SKM-1 treated with dmso at 0.1 percent for 144 hours (cell line): ENCODE measurements around the gene H3-3A.
A peak's percentile ranks its signal among the peaks of the same experiment; 100 is the strongest.

Source experiments
- DNase-seq: peaks from one replicate; lab custom pipeline; 2025; ENCODE audit not compliant: unreplicated experiment; lab: John Stamatoyannopoulos, UW

The H3-3A gene

DNA sequence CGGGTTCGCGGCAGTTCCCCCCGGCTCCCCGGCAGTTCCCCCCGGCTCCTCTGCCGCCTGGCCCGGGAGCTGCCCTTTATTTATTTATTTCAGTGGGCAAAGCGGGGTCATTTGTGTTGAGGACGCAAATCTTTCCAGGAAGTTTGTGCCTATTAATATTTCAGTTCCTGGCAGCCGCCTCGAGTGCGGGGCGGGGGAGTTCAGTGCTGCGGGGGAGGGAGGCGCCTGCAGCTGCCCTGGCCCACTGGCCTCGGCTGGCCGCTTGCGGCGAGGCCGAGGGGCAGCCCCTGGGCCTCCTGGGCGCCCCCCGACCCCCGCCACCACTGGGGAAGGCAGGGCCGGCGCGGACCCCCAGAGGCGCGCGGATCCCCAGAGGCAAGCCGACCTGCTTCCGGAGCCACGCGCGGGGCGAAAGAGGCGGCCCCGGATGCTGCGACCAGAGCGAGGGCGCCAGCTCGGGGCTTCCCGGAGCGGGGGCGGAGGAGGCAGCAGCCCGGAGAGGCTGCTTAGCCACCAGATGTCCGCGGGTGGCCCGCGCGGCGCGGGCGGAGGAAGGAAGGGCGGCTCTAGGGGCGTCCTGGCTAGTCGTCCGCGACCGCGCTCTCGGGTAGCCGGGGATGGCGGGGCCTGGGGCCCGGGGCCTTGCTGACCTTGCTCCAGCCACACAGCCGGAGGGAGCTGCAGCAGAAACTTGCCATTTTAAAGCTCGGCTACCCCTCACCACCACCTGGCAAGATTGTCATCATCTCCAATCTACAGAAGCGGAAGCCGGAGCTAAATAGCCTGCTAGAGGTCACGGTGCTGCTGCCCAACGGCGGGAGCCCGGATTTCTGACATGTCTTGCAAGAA, 48.0 kb downstream of the H3-3A start:
- peak; percentile 47 for DNase-seq

DNA sequence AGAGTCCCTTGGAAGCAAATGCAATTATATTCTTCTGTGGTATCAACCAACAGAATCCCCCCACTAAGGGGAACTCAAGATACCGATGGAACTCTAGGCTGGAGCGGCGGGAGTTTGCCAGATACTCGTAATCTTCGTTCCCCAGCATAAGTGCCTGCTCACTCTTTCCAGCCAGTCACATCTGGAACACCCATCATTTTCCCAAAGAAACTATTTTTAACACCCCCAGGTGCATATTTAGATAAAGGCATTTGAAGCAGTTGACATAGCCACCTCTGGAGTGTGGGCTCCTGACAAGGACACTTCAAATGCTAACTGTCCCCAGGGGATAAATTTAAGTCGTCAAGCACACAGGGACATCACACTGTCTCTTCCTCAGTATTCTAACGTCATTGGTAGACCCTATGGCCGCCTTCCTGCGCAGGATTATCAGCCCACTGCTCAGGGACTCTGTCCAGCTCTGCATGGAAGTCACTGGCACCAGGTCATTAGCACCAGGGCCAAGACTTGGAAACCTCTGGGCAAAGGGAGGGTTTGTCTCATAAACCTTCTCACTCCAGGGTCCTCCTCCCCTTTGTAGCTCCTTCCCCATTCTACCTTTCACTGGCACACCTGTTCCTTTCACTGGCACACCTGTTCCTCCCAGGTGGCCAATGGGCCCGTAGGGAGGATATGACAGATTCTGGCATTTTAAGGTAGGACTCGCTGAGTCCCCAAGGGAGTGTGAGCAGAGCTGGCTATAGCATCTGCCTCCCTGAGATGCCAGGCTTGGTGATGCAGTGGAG, 48.8 kb downstream of the H3-3A start:
- no peak for DNase-seq

GRCh38 chr1:226111883-226112261, 49.4 kb downstream of the H3-3A start:
- DNase-seq, result no peak

GRCh38 chr1:226112626-226113025, 50.1 kb downstream of the H3-3A start:
- no peak for DNase-seq

DNA sequence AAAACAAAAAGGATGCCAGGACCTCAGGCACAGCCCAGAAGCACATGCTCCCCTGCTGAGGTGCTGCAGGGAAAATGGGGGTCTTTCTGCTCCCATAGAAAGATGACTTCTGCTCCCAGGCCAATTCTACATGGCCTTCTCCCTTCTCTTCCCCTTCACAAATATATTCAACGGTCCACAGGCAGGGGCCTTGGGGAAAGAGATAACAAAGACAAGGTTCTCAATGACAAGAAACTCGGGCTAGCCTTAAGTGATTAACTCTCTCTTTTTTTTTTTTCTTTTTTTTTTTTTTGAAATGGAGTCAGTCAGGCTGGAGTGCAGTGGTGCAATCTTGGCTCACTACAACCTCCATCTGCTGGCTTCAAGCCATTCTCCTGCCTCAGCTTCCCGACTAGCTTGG, 54.2 kb downstream of the H3-3A start:
- DNase-seq, result no peak

GRCh38 chr1:226117330-226117729, 54.8 kb downstream of the H3-3A start:
- DNase-seq, result no peak

- DNase-seq, result no peak
Measured at GRCh38 chr1:226118357-226118756, 55.8 kb downstream of the H3-3A start.

DNA sequence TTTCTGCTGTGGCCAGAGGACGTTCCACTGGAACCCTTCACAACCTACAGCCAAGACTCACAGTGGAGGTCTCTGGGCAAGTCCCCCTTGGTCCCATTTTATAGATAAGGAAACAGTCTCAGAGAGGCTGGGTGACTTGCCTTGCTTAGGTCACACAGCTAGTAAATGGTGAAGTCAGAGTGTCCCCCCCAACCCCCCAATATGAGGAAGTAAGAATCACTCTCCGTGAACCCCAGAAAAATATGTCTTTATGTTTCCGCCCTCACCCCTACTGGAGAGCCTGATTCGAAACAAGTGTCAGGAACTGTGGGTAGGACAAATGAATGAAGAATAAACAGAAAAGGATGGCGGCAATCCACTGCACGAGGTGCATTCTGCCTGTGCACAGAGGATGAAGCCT, 56.7 kb downstream of the H3-3A start:
- no peak for DNase-seq

GRCh38 chr1:226120398-226120797, 57.9 kb downstream of the H3-3A start:
- DNase-seq, result no peak

DNA sequence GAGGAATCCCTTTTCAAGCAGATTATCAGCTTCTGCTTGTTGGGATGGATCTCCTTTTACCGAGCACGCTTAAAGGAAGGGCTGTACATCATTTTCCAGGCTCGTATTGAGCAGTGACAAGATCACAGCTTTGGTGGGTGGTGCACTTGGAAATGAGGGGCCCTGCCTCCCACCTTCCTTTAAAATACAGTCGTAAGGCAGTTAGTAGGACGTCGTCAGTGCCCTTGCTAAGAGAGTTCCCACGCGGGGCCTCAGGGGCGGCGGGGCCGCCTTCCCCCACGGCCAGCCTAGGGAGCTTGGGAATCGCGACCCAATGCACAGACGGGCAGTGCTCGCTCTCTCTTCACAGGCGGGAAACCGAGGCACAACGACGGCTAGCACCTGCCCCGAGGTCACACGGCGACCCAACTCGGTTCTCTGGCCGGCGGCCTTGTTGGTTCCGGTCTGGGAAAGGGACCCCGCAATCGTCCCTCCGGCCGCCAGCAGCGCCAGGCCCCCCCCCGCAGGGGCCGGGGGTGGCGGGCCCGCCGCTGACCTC, 58.6 kb downstream of the H3-3A start:
- DNase-seq, result no peak
